Uterus (tissue), 4 donors: ENCODE measurements around the gene UGT2B10. TPM values are rescaled to one million over a fixed set of nuclear protein-coding genes. Genes with fewer than 3 reads are reported as not detected.

ENCODE experiments used
- DNase-seq, 2 donors: peaks; one replicate each; pipeline ENCODE4 v3.0.0-alpha.2; 2019 to 2020
- H3K27ac ChIP-seq, 2 donors: fragments of 200-600 bp; sonication (generic); 1 replicate in 1 of 2; 2 replicates in 1 of 2; pipeline ENCODE4 v1.5.1; 2016 to 2018
- H3K27me3 ChIP-seq, 2 donors: fragments of 200-600 bp; sonication (generic); one replicate each; pipeline ENCODE4 v1.5.1; 2018 to 2019; ENCODE audit warnings: control low read depth in 1 of 2
- H3K36me3 ChIP-seq, 2 donors: fragments of 200-600 bp; sonication (generic); one replicate each; pipeline ENCODE4 v1.5.1; 2019; ENCODE audit warnings: control low read depth in 1 of 2
- H3K4me1 ChIP-seq, 2 donors: fragments of 200-600 bp; sonication (generic); one replicate each; pipeline ENCODE4 v1.5.1; 2018 to 2019; ENCODE audit warnings: control low read depth in 1 of 2
- H3K4me3 ChIP-seq, 2 donors: fragments of 200-600 bp; sonication (generic); 1 replicate in 1 of 2; 2 replicates in 1 of 2; pipeline ENCODE4 v1.5.1; 2018 to 2019; ENCODE audit warnings: mild to moderate bottlenecking in 1 of 2
- H3K9me3 ChIP-seq, 2 donors: fragments of 200-600 bp; sonication (generic); one replicate each; pipeline ENCODE4 v1.5.1; 2019; ENCODE audit warnings: control low read depth in 1 of 2
- POLR2A ChIP-seq, 2 donors: fragments of 450-650 bp; IDR thresholded peaks; one replicate each; pipeline ENCODE4 v1.6.1; 2016; ENCODE audit warnings: antibody characterized with exemption in 2 of 2, mild to moderate bottlenecking in 1 of 2, moderate library complexity in 1 of 2
- intact Hi-C: fragments of 100-400 bp; cut with DNase I; formaldehyde crosslinking; loops from one replicate; pipeline ENCODE4 v1.15.1; 2023; ENCODE audit warnings: low total_unique reads
- total RNA-seq, 4 donors: library from RNA; depleted of rRNA in 3 of 4; stranded (reverse); fragments of >200 nt in 3 of 4; gene quantifications; one replicate each; pipeline versions ENCODE4 v1.1.0 to v1.2.4, GENCODE V29; 2014 to 2023
- TF ChIP-seq, protein P1 (sequence below), 4 experiments: fragments of 200-600 bp in 2 of 4; fragments of 450-650 bp in 2 of 4; sonication (generic) in 2 of 4; IDR thresholded peaks; one replicate each; pipeline ENCODE4 v1.5.1; 2016 to 2019; ENCODE audit warnings: antibody characterized with exemption in 4 of 4, mild to moderate bottlenecking in 2 of 4, moderate library complexity in 1 of 4
- donor health status: DM: yes; HTN: yes; CAD: no.

UGT2B10 gene
- total RNA-seq, 4 donors from 2014 or later: not detected

DNA sequence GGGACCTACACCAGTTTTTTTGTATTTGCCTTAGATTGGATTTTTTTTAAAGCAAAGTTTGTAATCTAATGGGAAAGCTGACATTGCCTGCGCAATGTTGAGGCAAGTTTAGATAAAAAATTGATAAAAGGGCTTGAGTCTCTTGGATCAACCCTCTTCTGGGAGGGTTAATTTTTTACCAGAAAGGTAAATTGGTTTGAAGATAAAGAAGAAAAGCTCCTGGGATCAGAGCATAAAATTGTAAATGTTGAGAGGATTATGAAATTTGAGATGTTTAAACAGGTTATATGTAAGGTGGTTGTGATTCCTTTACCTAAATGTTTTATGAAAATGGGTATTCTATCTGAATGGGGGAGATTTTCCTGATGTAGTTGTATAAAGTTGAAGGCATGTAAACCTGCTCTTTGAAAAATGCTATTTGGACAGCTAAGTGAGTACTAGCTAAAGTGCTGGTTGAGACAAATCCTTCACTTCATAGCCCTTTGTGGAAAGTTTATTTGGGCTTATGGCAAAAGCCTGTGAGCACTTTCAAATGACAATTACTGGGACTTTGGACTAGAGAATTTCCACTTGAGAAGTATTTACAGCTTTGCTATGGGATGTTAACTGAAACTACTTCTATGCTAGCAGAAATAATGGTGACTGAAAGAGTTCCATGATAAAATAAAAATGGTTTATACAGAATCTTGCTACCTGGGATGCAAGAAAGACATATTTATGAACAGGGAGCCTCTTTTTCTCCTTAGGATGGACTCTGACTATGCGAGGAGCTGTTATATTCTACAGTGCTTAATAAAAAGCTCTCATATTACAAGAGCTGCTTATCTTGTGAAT is 56.2 kb downstream of the UGT2B10 start:
- TF ChIP-seq POLR2A (IDR thresholded peaks at IDR 0.05): no peak
- TF ChIP-seq, protein P1, sequence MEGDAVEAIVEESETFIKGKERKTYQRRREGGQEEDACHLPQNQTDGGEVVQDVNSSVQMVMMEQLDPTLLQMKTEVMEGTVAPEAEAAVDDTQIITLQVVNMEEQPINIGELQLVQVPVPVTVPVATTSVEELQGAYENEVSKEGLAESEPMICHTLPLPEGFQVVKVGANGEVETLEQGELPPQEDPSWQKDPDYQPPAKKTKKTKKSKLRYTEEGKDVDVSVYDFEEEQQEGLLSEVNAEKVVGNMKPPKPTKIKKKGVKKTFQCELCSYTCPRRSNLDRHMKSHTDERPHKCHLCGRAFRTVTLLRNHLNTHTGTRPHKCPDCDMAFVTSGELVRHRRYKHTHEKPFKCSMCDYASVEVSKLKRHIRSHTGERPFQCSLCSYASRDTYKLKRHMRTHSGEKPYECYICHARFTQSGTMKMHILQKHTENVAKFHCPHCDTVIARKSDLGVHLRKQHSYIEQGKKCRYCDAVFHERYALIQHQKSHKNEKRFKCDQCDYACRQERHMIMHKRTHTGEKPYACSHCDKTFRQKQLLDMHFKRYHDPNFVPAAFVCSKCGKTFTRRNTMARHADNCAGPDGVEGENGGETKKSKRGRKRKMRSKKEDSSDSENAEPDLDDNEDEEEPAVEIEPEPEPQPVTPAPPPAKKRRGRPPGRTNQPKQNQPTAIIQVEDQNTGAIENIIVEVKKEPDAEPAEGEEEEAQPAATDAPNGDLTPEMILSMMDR (IDR thresholded peaks at IDR 0.05): no peak
- H3K9me3 ChIP-seq: no peaks in the 10 kb centered on the region
- H3K36me3 ChIP-seq: no peaks in the 10 kb centered on the region
- no peak overlapping the region for H3K4me3 ChIP-seq
- intact Hi-C loops: no loop called here
- no peaks in the 10 kb centered on the region for H3K4me1 ChIP-seq
- no peak overlapping the region for H3K27ac ChIP-seq
- no peaks in the 10 kb centered on the region for H3K27me3 ChIP-seq
- no peak for DNase-seq

DNA sequence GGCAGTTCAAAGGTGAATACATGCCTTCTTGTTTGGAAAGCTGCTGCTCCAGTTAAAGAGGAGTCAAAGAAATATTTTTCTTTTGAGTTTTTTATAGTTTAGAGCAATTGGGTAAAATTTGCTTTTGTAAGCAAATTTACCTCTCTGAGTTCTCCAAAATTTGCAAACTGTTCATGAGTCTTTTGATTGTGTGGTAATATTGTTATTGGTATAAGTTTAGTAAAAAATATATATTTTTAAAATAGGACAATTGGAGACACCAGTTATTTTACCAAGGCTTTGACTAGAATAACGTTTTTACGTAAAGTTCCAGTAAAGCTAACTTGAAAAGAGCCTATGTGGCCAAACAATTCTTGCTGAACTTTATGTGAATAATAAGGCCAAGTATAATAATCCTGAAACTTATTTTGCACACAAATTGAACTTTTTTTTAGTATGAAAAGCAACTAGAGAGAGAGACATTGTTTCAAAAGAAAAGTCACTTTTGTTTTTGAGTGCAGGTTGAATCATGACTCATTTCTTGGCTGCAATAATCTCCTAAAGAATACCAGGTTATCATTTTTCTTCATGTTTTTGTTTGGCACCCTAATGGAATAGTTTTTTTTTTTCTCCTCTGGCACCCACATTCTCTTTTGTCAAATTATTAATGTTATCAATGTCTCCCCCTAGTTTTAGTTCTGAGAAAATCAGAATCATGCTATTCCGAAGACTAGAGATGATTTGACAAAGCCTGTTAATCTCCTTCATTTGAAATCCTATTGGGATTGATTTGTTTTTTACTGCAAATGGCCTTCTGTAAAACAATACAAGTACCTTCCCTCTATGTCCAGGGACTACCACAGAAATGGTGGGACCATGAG is 57.1 kb downstream of the UGT2B10 start:
- Histone ChIP-seq H3K36me3 (no peaks in the 10 kb centered on the region), H3K4me1 (no peaks in the 10 kb centered on the region), H3K4me3 (no peak overlapping the region), H3K9me3 (no peaks in the 10 kb centered on the region), H3K27ac (no peak overlapping the region), H3K27me3 (no peaks in the 10 kb centered on the region)
- no peak for DNase-seq
- TF ChIP-seq, protein P1 (IDR thresholded peaks at IDR 0.05): no peak
- TF ChIP-seq POLR2A (IDR thresholded peaks at IDR 0.05): no peak
- intact Hi-C loops: no loop called here

DNA sequence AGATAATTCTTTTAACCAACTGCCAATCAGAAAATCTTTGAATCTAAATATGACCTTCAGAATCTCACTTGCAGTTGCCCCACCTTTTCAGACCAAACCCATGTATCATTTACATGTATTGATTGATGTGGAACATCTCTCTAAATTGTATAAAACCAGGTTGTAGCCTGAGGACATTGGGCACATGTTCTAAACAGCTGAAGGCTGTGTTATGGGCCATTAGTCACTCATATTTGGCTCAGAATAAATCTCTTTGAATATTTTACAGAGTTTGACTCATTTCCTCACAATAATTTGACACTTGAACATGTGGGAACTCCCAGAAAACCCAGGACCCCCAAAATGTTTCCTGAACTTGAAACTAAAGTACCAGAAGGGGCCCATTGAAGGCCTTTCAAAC is 58.7 kb downstream of the UGT2B10 start:
- intact Hi-C loops: no loop called here

DNA sequence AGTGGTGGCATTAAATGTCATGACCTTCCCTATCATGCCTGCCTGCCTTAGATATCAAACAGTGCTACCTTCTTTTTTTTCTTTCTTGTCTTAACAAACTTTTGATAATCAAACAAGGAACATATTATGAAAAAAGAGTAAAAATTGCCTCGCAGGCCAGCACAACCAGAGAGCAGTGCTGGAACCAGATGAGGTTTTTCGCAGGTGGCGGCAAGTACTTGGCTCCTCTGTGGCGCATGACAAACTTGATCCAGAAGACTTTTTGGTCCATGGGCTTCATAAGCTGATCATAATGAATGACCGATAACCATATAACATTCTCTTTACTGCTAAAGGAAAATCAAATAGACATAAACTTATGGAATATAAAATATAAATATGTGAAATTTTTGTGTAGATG is 61.8 kb downstream of the UGT2B10 start:
- Histone ChIP-seq H3K4me1 (no peaks in the 10 kb centered on the region), H3K9me3 (no peaks in the 10 kb centered on the region), H3K27ac (no peak overlapping the region), H3K4me3 (no peak overlapping the region), H3K36me3 (no peaks in the 10 kb centered on the region), H3K27me3 (no peaks in the 10 kb centered on the region)
- intact Hi-C loops: no loop called here
- TF ChIP-seq POLR2A (IDR thresholded peaks at IDR 0.05): no peak
- TF ChIP-seq, protein P1 (IDR thresholded peaks at IDR 0.05): no peak
- no peak for DNase-seq

More for the DNA sequence above, 58.7 kb downstream of the UGT2B10 start:
- no peaks in the 10 kb centered on the region for H3K9me3 ChIP-seq
- H3K27ac ChIP-seq: no peak overlapping the region
- H3K27me3 ChIP-seq: no peaks in the 10 kb centered on the region
- no peaks in the 10 kb centered on the region for H3K36me3 ChIP-seq
- no peak overlapping the region for H3K4me3 ChIP-seq
- TF ChIP-seq, protein P1 (IDR thresholded peaks at IDR 0.05): no peak
- no peak for TF ChIP-seq POLR2A (IDR thresholded peaks at IDR 0.05)
- H3K4me1 ChIP-seq: no peaks in the 10 kb centered on the region
- no peak for DNase-seq

DNA sequence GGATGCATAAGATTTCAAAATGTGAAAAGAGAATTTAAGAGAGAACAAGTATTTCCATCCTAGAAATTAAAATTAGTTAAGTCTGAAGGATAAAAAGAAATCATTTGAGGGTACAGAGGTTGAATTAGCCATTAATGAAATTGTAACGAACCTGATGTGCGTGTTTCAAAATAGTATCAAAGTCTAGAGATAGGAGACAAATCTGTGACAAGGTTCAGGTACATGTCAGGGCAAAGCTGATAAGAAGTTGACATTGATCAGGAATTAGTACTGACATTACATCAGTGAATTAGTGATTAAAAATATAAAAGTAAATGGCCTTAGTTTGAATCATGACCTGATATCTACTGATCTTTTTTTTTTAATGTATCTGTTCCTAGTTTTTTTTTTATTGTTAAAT is 62.3 kb downstream of the UGT2B10 start:
- TF ChIP-seq, protein P1 (IDR thresholded peaks at IDR 0.05): no peak
- TF ChIP-seq POLR2A (IDR thresholded peaks at IDR 0.05): no peak
- no peak for DNase-seq
- no peaks in the 10 kb centered on the region for H3K36me3 ChIP-seq

More for the DNA sequence above, 62.3 kb downstream of the UGT2B10 start:
- H3K27me3 ChIP-seq: no peaks in the 10 kb centered on the region
- H3K4me1 ChIP-seq: no peaks in the 10 kb centered on the region
- intact Hi-C loops: no loop called here
- no peak overlapping the region for H3K27ac ChIP-seq
- H3K4me3 ChIP-seq: no peak overlapping the region
- no peaks in the 10 kb centered on the region for H3K9me3 ChIP-seq
